Liver (tissue), 9 donors: ENCODE data around the gene HLA-G. TPM values are rescaled to one million over a fixed set of nuclear protein-coding genes. Genes with fewer than 3 reads are reported as not detected.

ENCODE experiments used
- DNase-seq: peaks from one replicate; pipeline ENCODE4 v3.0.0-alpha.2; 2017; ENCODE audit warnings: low spot score
- H3K27ac ChIP-seq, 2 donors: one replicate each; pipeline ENCODE4 v1.7.0; 2013; ENCODE audit warnings: inconsistent platforms in 2 of 2, low read length in 2 of 2, control low read depth in 1 of 2, low read depth in 1 of 2, mild to moderate bottlenecking in 1 of 2
- H3K27me3 ChIP-seq, 4 donors: one replicate each; pipeline versions ENCODE4 v1.6.1 to v1.7.0; 2013; ENCODE audit warnings: low read length in 3 of 4, inconsistent platforms in 1 of 4, mild to moderate bottlenecking in 1 of 4, moderate library complexity in 1 of 4; ENCODE audit not compliant: control insufficient read depth in 4 of 4, insufficient read depth in 4 of 4
- H3K36me3 ChIP-seq, 4 donors: one replicate each; pipeline versions ENCODE4 v1.6.1 to v1.7.0; 2013; ENCODE audit warnings: low read length in 3 of 4, mild to moderate bottlenecking in 3 of 4, low read depth in 1 of 4, moderate library complexity in 1 of 4; ENCODE audit not compliant: control insufficient read depth in 4 of 4, insufficient read depth in 3 of 4
- H3K4me1 ChIP-seq, 4 donors: one replicate each; pipeline versions ENCODE4 v1.6.1 to v1.7.0; 2013; ENCODE audit warnings: low read length in 3 of 4, mild to moderate bottlenecking in 3 of 4, moderate library complexity in 1 of 4; ENCODE audit not compliant: control insufficient read depth in 4 of 4, insufficient read depth in 4 of 4
- H3K4me3 ChIP-seq, 3 donors: one replicate each; pipeline versions ENCODE4 v1.6.1 to v1.7.0; 2013; ENCODE audit warnings: low read length in 3 of 3, control low read depth in 1 of 3, low read depth in 1 of 3, mild to moderate bottlenecking in 1 of 3
- H3K9ac ChIP-seq, 2 donors: one replicate each; pipeline ENCODE4 v1.7.0; 2013; ENCODE audit warnings: low read length in 2 of 2, mild to moderate bottlenecking in 2 of 2, moderate library complexity in 2 of 2, control low read depth in 1 of 2, low read depth in 1 of 2
- H3K9me3 ChIP-seq, 4 donors: one replicate each; pipeline versions ENCODE4 v1.6.1 to v1.7.0; 2013; ENCODE audit warnings: low read length in 3 of 4; ENCODE audit not compliant: control insufficient read depth in 4 of 4
- ATF3 ChIP-seq: IDR thresholded peaks from 2 replicates; pipeline ENCODE4 v1.6.1; 2016; ENCODE audit warnings: antibody characterized with exemption
- CTCF ChIP-seq: fragments of 150-350 bp; IDR thresholded peaks from 2 replicates; pipeline ENCODE4 v1.5.1; 2017; ENCODE audit warnings: improper control_type of control experiment, low read depth, low read length; ENCODE audit not compliant: missing input control
- EGR1 ChIP-seq, 2 donors: IDR thresholded peaks; 2 replicates each; pipeline ENCODE4 v1.6.1; 2016 to 2018; ENCODE audit warnings: antibody characterized with exemption in 2 of 2, low read depth in 2 of 2
- FOXA1 ChIP-seq: IDR thresholded peaks from 2 replicates; pipeline ENCODE4 v1.6.1; 2016; ENCODE audit warnings: antibody characterized with exemption
- FOXA2 ChIP-seq: IDR thresholded peaks from 2 replicates; pipeline ENCODE4 v1.6.1; 2016; ENCODE audit warnings: antibody characterized with exemption
- HNF4A ChIP-seq, 2 donors: conservative IDR thresholded peaks; 2 replicates each; pipeline ENCODE4 v1.6.1; 2016; ENCODE audit warnings: antibody characterized with exemption in 2 of 2, mild to moderate bottlenecking in 2 of 2
- HNF4G ChIP-seq: IDR thresholded peaks from 2 replicates; pipeline ENCODE4 v1.6.1; 2016; ENCODE audit warnings: antibody characterized with exemption
- JUND ChIP-seq, 2 donors: IDR thresholded peaks; 2 replicates each; pipeline ENCODE4 v1.6.1; 2016; ENCODE audit warnings: antibody characterized with exemption in 2 of 2
- MAX ChIP-seq: IDR thresholded peaks from 2 replicates; pipeline ENCODE4 v1.6.1; 2016; ENCODE audit warnings: antibody characterized with exemption
- REST ChIP-seq: IDR thresholded peaks from 2 replicates; pipeline ENCODE4 v1.6.1; 2016; ENCODE audit warnings: antibody characterized with exemption, mild to moderate bottlenecking
- RXRA ChIP-seq, 2 donors: IDR thresholded peaks; 2 replicates each; pipeline ENCODE4 v1.6.1; 2017 to 2018; ENCODE audit warnings: antibody characterized with exemption in 2 of 2, mild to moderate bottlenecking in 1 of 2
- SP1 ChIP-seq: IDR thresholded peaks from 2 replicates; pipeline ENCODE4 v1.6.1; 2018; ENCODE audit warnings: antibody characterized with exemption, mild to moderate bottlenecking
- TAF1 ChIP-seq: conservative IDR thresholded peaks from 2 replicates; pipeline ENCODE4 v1.6.1; 2016; ENCODE audit warnings: antibody characterized with exemption, mild to moderate bottlenecking
- WGBS: extraction: QIAGEN DNeasy Blood & Tissue Kit; methylation state at CpG from one replicate; pipeline ENCODE4 v1.1.7; 2013; 5-methylcytosine and 5-hydroxymethylcytosine counted together
- polyA plus RNA-seq, 2 donors: library from polyadenylated mRNA; stranded (reverse) in 1 of 2; unstranded in 1 of 2; fragments of 200-250 nt in 1 of 2; fragments of >200 nt in 1 of 2; fragmentation: Nextera tagmentation in 1 of 2; extraction: Ambion mirVana in 1 of 2; gene quantifications; one replicate each; pipeline versions ENCODE4 v1.2.1 to v1.2.3, GENCODE V29; 2013 to 2015
- total RNA-seq, 2 donors: library from RNA; depleted of rRNA; stranded (reverse); fragments of >200 nt; gene quantifications; one replicate each; pipeline ENCODE4 v1.2.3, GENCODE V29; 2014
- donor health status: healthy.
- donor health status: healthy.
- donor health status: healthy.
- donor health status: healthy.
- donor health status: healthy.

HLA-G gene
- total and polyA plus RNA-seq, 4 donors, result 0.79 TPM; not detected in 3

- TF ChIP-seq REST (no peak), RXRA (IDR thresholded peaks at IDR 0.05) (no peak)
Observed at GRCh38 chr6:29797135-29797534, 30.5 kb upstream of the HLA-G start (continued).

GRCh38 chr6:29797966-29798365 lies 29.7 kb upstream of the HLA-G start:
- TF ChIP-seq HNF4A (conservative IDR thresholded peaks at IDR 0.05) (no peak), SP1 (no peak), HNF4G (no peak), TAF1 (no peak), EGR1 (IDR thresholded peaks at IDR 0.05; ENCODE audit: low read depth in 2 of 2) (no peak), FOXA1 (no peak), REST (no peak), FOXA2 (no peak), MAX (no peak), JUND (IDR thresholded peaks at IDR 0.05) (no peak), CTCF (no peak), ATF3 (no peak)
- Histone ChIP-seq H3K9ac (no peak overlapping the region), H3K4me1 (peaks cover 0 to 1% (median under 1%) of the 10 kb centered on the region in 4 donors), H3K4me3 (no peak overlapping the region), H3K36me3 (no peaks in the 10 kb centered on the region), H3K27ac (no peak overlapping the region), H3K9me3 (no peaks in the 10 kb centered on the region), H3K27me3 (peaks cover 0 to 2% (median 0%) of the 10 kb centered on the region in 4 donors)
- 82% methylated on average over 5 of the region's 5 CpGs for WGBS
- DNase-seq, result no peak
